Smooth muscle cell (in vitro differentiated cells): ENCODE data around the gene IRF8. TPM values are rescaled to one million over a fixed set of nuclear protein-coding genes. Genes with fewer than 3 reads are reported as not detected.
"Not testable (repeated sequence)": the region's sequence is repeated elsewhere in the genome, so short reads cannot be mapped to it uniquely, and the experiment has no call there.

ENCODE experiments used
- DNase-seq: peaks from one replicate; lab custom pipeline; 2025; ENCODE audit not compliant: unreplicated experiment; lab: John Stamatoyannopoulos, UW
- H2AFZ ChIP-seq: fragments of 200-600 bp; sonication (generic); 2 replicates; pipeline ENCODE4 v1.6.0; 2016; ENCODE audit warnings: antibody characterized with exemption, low read depth, mild to moderate bottlenecking
- H3F3A ChIP-seq: fragments of 200-600 bp; sonication (generic); 2 replicates; pipeline ENCODE4 v1.6.0; 2017; ENCODE audit warnings: antibody characterized with exemption, low read depth
- H3K27ac ChIP-seq: fragments of 200-600 bp; sonication (generic); 2 replicates; pipeline ENCODE4 v1.5.1; 2016; ENCODE audit warnings: low read depth, mild to moderate bottlenecking
- H3K27me3 ChIP-seq: fragments of 200-600 bp; sonication (generic); 2 replicates; pipeline ENCODE4 v1.6.1; 2016; ENCODE audit warnings: low read depth, mild to moderate bottlenecking
- H3K36me3 ChIP-seq: fragments of 200-600 bp; sonication (generic); 2 replicates; pipeline ENCODE4 v1.5.1; 2016; ENCODE audit warnings: low read depth
- H3K4me1 ChIP-seq: fragments of 200-600 bp; sonication (generic); 2 replicates; pipeline ENCODE4 v1.5.1; 2016; ENCODE audit warnings: low read depth
- H3K4me2 ChIP-seq: fragments of 200-600 bp; sonication (generic); 2 replicates; pipeline ENCODE4 v1.6.0; 2016; ENCODE audit warnings: mild to moderate bottlenecking
- H3K4me3 ChIP-seq: fragments of 200-600 bp; sonication (generic); 2 replicates; pipeline ENCODE4 v1.5.1; 2016; ENCODE audit warnings: mild to moderate bottlenecking
- H3K79me2 ChIP-seq: fragments of 200-600 bp; sonication (generic); 2 replicates; pipeline ENCODE4 v1.6.0; 2016; ENCODE audit warnings: low read depth, mild to moderate bottlenecking
- H3K9ac ChIP-seq: fragments of 200-600 bp; sonication (generic); 2 replicates; pipeline ENCODE4 v1.6.0; 2016; ENCODE audit warnings: low read depth
- H3K9me3 ChIP-seq: fragments of 200-600 bp; sonication (generic); replicated peaks from 2 replicates; pipeline ENCODE4 v1.5.1; 2016; ENCODE audit warnings: low read depth
- H4K20me1 ChIP-seq: fragments of 200-600 bp; sonication (generic); 2 replicates; pipeline ENCODE4 v1.6.0; 2016; ENCODE audit warnings: low read depth
- WGBS: methylation state at CpG from one replicate; pipeline ENCODE4 v1.1.7; 2016; ENCODE audit warnings: low lambda C conversion rate; 5-methylcytosine and 5-hydroxymethylcytosine counted together
- polyA plus RNA-seq: library from polyadenylated mRNA; unstranded; fragments of >200 nt; fragmentation: Nextera tagmentation; extraction: Ambion mirVana; gene quantifications from 2 replicates; pipeline ENCODE4 v1.2.1, GENCODE V29; 2016
- total RNA-seq: library from RNA; depleted of rRNA; stranded (reverse); fragments of >200 nt; gene quantifications from 2 replicates; pipeline ENCODE4 v1.2.3, GENCODE V29; 2014
- TF ChIP-seq, protein P1 (sequence below): fragments of 200-600 bp; sonication (generic); IDR thresholded peaks from 2 replicates; pipeline ENCODE4 v1.5.1; 2017; ENCODE audit warnings: borderline replicate concordance, mild to moderate bottlenecking, antibody characterized with exemption; ENCODE audit not compliant: insufficient read depth, poor library complexity, severe bottlenecking

IRF8 gene
- total and polyA plus RNA-seq, 2 experiments from 2014 or later = 0.88 to 3.4 TPM

DNA sequence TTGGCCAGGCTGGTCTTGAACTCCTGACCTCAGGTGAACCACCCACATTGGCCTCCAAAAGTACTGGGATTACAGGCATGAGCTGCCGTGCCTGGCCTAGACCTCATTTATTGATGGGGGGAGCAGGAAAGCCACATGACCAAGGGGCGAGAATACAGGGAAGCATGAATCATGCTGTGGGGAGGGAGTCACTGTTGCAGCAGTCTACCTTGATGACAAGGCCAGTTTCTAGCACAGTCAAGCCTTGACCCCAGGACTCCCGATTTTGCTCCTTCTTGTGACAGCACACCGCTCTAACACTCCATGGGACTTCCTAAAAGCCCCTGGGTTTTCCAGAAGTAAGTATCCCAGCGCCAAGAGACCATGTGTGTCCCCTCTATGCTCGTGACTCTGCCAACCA, 42.9 kb upstream of the IRF8 start:
- 88% methylated on average over 6 of the region's 6 CpGs for WGBS
- DNase-seq = no peak
- peaks cover 10% of the 10 kb centered on the region for H3K27me3 ChIP-seq
- H4K20me1 ChIP-seq = no peaks in the 10 kb centered on the region
- H3K79me2 ChIP-seq = no peaks in the 10 kb centered on the region
- no peaks in the 10 kb centered on the region for H3K9me3 ChIP-seq
- no peaks in the 10 kb centered on the region for H3F3A ChIP-seq
- no peaks in the 10 kb centered on the region for H3K36me3 ChIP-seq
- no peak overlapping the region for H3K27ac ChIP-seq
- H3K4me1 ChIP-seq = no peaks in the 10 kb centered on the region
- H3K9ac ChIP-seq = no peak overlapping the region
- TF ChIP-seq, protein P1, sequence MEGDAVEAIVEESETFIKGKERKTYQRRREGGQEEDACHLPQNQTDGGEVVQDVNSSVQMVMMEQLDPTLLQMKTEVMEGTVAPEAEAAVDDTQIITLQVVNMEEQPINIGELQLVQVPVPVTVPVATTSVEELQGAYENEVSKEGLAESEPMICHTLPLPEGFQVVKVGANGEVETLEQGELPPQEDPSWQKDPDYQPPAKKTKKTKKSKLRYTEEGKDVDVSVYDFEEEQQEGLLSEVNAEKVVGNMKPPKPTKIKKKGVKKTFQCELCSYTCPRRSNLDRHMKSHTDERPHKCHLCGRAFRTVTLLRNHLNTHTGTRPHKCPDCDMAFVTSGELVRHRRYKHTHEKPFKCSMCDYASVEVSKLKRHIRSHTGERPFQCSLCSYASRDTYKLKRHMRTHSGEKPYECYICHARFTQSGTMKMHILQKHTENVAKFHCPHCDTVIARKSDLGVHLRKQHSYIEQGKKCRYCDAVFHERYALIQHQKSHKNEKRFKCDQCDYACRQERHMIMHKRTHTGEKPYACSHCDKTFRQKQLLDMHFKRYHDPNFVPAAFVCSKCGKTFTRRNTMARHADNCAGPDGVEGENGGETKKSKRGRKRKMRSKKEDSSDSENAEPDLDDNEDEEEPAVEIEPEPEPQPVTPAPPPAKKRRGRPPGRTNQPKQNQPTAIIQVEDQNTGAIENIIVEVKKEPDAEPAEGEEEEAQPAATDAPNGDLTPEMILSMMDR = no peak
- H3K4me3 ChIP-seq = no peak overlapping the region
- no peak overlapping the region for H3K4me2 ChIP-seq
- no peak overlapping the region for H2AFZ ChIP-seq

DNA sequence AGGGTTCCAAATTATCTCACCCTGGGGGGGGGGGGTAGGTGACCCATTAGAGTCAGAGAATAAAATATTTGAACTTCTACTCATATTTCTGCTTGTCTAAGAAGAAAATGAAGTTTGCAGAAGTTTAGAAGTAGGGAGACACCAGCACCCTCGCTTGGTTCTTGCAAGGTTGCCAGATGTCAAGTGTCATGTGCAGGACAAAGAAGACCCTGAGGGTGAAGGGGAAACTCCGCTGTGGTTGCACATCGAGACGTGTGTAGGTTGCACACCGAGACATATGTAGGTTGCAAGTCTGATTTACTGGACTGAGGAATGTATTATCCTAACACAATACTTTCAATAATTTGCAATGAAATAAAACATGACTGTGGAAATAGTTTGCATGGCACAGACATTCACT, 42.4 kb upstream of the IRF8 start:
- H3K36me3 ChIP-seq = no peaks in the 10 kb centered on the region
- no peak overlapping the region for H3K4me2 ChIP-seq
- H2AFZ ChIP-seq = no peak overlapping the region
- H3K4me3 ChIP-seq = no peak overlapping the region
- H3F3A ChIP-seq = no peaks in the 10 kb centered on the region
- no peaks in the 10 kb centered on the region for H3K79me2 ChIP-seq
- no peak overlapping the region for H3K27ac ChIP-seq
- H3K27me3 ChIP-seq = peaks cover 10% of the 10 kb centered on the region
- no peak for DNase-seq
- WGBS = 90% methylated on average over 5 of the region's 5 CpGs
- no peak overlapping the region for H3K9ac ChIP-seq
- no peaks in the 10 kb centered on the region for H3K9me3 ChIP-seq
- TF ChIP-seq, protein P1 = no peak
- H4K20me1 ChIP-seq = no peaks in the 10 kb centered on the region
- H3K4me1 ChIP-seq = no peaks in the 10 kb centered on the region

DNA sequence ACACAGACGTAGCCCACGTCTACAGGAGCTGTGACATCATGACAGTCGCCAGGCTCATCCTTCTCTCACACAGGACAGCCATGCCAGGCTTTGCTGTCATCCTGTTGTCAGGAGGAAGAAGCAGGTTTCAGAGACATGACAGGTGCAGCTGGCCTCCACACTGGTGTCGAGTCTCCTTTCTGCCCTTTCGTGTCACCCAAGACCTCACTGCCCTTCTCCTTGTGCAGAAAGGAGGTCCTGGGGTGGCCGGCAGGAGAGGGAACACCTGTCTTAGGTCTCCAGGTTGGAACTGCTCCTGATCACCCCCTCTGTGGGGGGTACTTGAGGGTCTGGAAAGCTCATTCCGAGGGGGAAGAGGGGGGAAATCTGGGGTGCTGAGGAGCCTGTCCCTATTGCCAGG, 41.6 kb upstream of the IRF8 start:
- no peak overlapping the region for H3K27ac ChIP-seq
- no peaks in the 10 kb centered on the region for H3K36me3 ChIP-seq
- H3K9ac ChIP-seq = no peak overlapping the region
- H3K27me3 ChIP-seq = peaks cover 10% of the 10 kb centered on the region
- no peaks in the 10 kb centered on the region for H3K79me2 ChIP-seq
- H3K9me3 ChIP-seq = no peaks in the 10 kb centered on the region
- no peak overlapping the region for H3K4me2 ChIP-seq
- WGBS = 82% methylated on average over 7 of the region's 7 CpGs
- no peak for DNase-seq
- H3K4me1 ChIP-seq = no peaks in the 10 kb centered on the region
- H3F3A ChIP-seq = no peaks in the 10 kb centered on the region
- H2AFZ ChIP-seq = no peak overlapping the region
- H4K20me1 ChIP-seq = no peaks in the 10 kb centered on the region
- no peak overlapping the region for H3K4me3 ChIP-seq
- TF ChIP-seq, protein P1 = no peak

DNA sequence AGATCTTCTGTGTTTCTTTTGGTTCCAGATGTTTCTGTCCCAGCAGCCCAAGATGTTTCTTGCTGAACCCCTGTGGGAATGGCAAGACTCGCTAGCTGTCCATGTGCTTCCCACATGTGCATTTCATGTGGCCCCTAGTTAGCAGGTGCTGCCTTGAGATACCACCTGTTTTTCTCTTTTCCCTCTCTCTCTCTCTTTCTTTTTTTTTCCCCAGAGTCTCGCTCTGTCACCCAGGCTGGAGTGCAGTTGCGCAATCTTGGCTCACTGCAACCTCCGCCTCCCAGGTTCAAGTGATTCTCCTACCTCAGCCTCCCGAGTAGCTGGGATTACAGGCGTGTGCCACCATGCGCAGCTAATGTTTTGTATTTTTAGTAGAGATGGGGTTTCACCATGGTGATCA, 40.4 kb upstream of the IRF8 start:
- not testable (repeated sequence) for H3K9ac ChIP-seq, H3K36me3 ChIP-seq, H3K4me1 ChIP-seq, H3K79me2 ChIP-seq, H3K4me3 ChIP-seq, H3F3A ChIP-seq, H4K20me1 ChIP-seq, H2AFZ ChIP-seq, DNase-seq, H3K9me3 ChIP-seq, H3K27ac ChIP-seq, H3K4me2 ChIP-seq
- 92% methylated on average over 7 of the region's 7 CpGs for WGBS
- H3K27me3 ChIP-seq = peaks cover 10% of the 10 kb centered on the region
